Measurements from ENCODE around the gene DPF3. TPM values are rescaled to one million over a fixed set of nuclear protein-coding genes. Genes with fewer than 3 reads are reported as not detected.

Gene DPF3
- total and polyA plus RNA-seq, 9 of the 15 experiments (the other 6 are each of a cell fraction or from before 2014, with no cell fraction given): 0.21 to 4.9 (median 1.2) TPM

- H3K27ac ChIP-seq (ENCODE audit: extremely low read depth, low read depth, low read length): no peak overlapping the region
- no peaks in the 10 kb centered on the region for H3K9me3 ChIP-seq (replicated peaks; ENCODE audit: control insufficient read depth, insufficient read depth, low read depth, low read length)
- no peaks in the 10 kb centered on the region for H3K9me1 ChIP-seq (ENCODE audit: control insufficient read depth, insufficient read depth, low read length)
- DNase-seq (ENCODE audit: extremely low read depth in 1 of 4, low spot score in 3 of 4) (no peak), ATAC-seq (no peak), FAIRE-seq (no peak)
- intact Hi-C loops (cut with micrococcal nuclease) (no loop called here), in situ Hi-C loops (cut with MboI) (no loop called here)
- no peak overlapping the region for H2AFZ ChIP-seq (ENCODE audit: low read depth, low read length)
- H4K20me1 ChIP-seq (replicated peaks; ENCODE audit: control insufficient read depth, insufficient read depth, low read length): no peaks in the 10 kb centered on the region
- H3K9ac ChIP-seq (ENCODE audit: insufficient read depth in 1 of 2, low read depth in 2 of 2, low read length in 2 of 2): no peak overlapping the region
- TF ChIP-seq ZNF311 (CRISPR knock-in tag; IDR thresholded peaks at IDR 0.05) (no peak), BHLHE40 (IDR thresholded peaks at IDR 0.05; ENCODE audit: low read length) (no peak), KLF13 (tag; IDR thresholded peaks at IDR 0.05; ENCODE audit: borderline replicate concordance, low read depth) (no peak), NR2C2 (CRISPR knock-in tag; IDR thresholded peaks at IDR 0.05) (no peak), NR2C2 (tag; IDR thresholded peaks at IDR 0.05) (no peak), CLOCK (CRISPR knock-in tag; IDR thresholded peaks at IDR 0.05; ENCODE audit: borderline replicate concordance) (no peak), BRCA1 (IDR thresholded peaks at IDR 0.05) (no peak), BRCA1 (CRISPR knock-in tag; IDR thresholded peaks at IDR 0.05) (no peak), PHF21A (IDR thresholded peaks at IDR 0.05; ENCODE audit: borderline replicate concordance, low read depth) (no peak), ZFX (CRISPR knock-in tag; IDR thresholded peaks at IDR 0.05) (no peak), JUNB (CRISPR knock-in tag; conservative IDR thresholded peaks at IDR 0.05) (no peak), MBD2 (IDR thresholded peaks at IDR 0.05; ENCODE audit: borderline replicate concordance, low read depth) (no peak), ATF6 (CRISPR knock-in tag; IDR thresholded peaks at IDR 0.05) (no peak), RFX5 (IDR thresholded peaks at IDR 0.05; ENCODE audit: low read depth, low read length) (no peak)
- H3K27me3 ChIP-seq (ENCODE audit: control insufficient read depth in 2 of 2, insufficient read depth in 2 of 2, low read length in 2 of 2): no peaks in the 10 kb centered on the region
- H3K36me3 ChIP-seq (ENCODE audit: control insufficient read depth, insufficient read depth, low read length): no peaks in the 10 kb centered on the region
- no TSS peak for BruUV-seq (replicated peaks)
- no peak overlapping the region for H3K4me3 ChIP-seq
- no peaks in the 10 kb centered on the region for H3K79me2 ChIP-seq (ENCODE audit: control insufficient read depth, insufficient read depth, low read length)
- CTCF ChIA-PET (ENCODE audit: low intra/inter-chr PET ratio): no interaction called here
- peaks cover 0 to 6% of the 10 kb centered on the region in 2 experiments; a peak in 3 of 5 replicates for H3K4me1 ChIP-seq (replicated peaks in 1 of 2; ENCODE audit: control insufficient read depth in 2 of 2, insufficient read depth in 2 of 2, low read length in 2 of 2)
- no peak overlapping the region for H3K4me2 ChIP-seq (ENCODE audit: insufficient read depth, low read length)
- POLR2A ChIA-PET: interaction anchor here (1.1 kb wide), 2 partner anchors 13 to 27 kb away, joined by 3 to 4 read pairs; partner anchors contain the start of gene DPF3
- WGBS (ENCODE audit: insufficient coverage, low coverage, missing lambda C conversion rate): 16% methylated on average over 2 of the region's 2 CpGs
Observed at GRCh38 chr14:72881543-72881942, 12.4 kb downstream of the DPF3 start.

All from K562 (cell line).